GM10266 (cell line): ENCODE measurements around the gene ZSCAN16.
"Not testable (repeated sequence)": the region's sequence is repeated elsewhere in the genome, so short reads cannot be mapped to it uniquely, and the experiment has no call there.

Experiments
- DNase-seq: peaks from one replicate; pipeline ENCODE4 v3.0.0; 2012; ENCODE audit errors: extremely low spot score
- CTCF ChIP-seq: IDR thresholded peaks from 2 replicates; pipeline ENCODE4 v1.5.1; 2012; ENCODE audit warnings: mild to moderate bottlenecking, low read depth; ENCODE audit not compliant: control insufficient read depth, insufficient read depth; ENCODE audit errors: missing control alignments

The ZSCAN16 gene

GRCh38 chr6:28089054-28089453 lies 35.4 kb upstream of the ZSCAN16 start:
- no peak for TF ChIP-seq CTCF

GRCh38 chr6:28090917-28091586 lies 33.4 kb upstream of the ZSCAN16 start:
- TF ChIP-seq CTCF = no peak
- DNase-seq = no peak

More at GRCh38 chr6:28089054-28089453, 35.4 kb upstream of the ZSCAN16 start:
- no peak for DNase-seq

- DNase-seq = not testable (repeated sequence)
These were observed 22.2 kb upstream of the ZSCAN16 start for GRCh38 chr6:28102222-28102621.

- not testable (repeated sequence) for DNase-seq
These were observed 21.7 kb upstream of the ZSCAN16 start for GRCh38 chr6:28102699-28103098.

GRCh38 chr6:28104392-28105244 lies 19.8 kb upstream of the ZSCAN16 start:
- peak; percentile 53 for TF ChIP-seq CTCF
- DNase-seq = peak; percentile 90

- no peak for TF ChIP-seq CTCF
- peak; percentile 23 for DNase-seq
These were observed 19.2 kb upstream of the ZSCAN16 start for GRCh38 chr6:28105245-28105639.

- no peak for TF ChIP-seq CTCF
These were observed 16.9 kb upstream of the ZSCAN16 start for GRCh38 chr6:28107506-28107905.

GRCh38 chr6:28111964-28112363 lies 12.4 kb upstream of the ZSCAN16 start:
- no peak for TF ChIP-seq CTCF
- no peak for DNase-seq

More at GRCh38 chr6:28107506-28107905, 16.9 kb upstream of the ZSCAN16 start:
- no peak for DNase-seq
